WTC11 (cell line): ENCODE measurements around the gene FALEC.

ENCODE experiments used
- ATF1 ChIP-seq: sonication (generic); formaldehyde crosslinking; IDR thresholded peaks from 2 replicates; pipeline ENCODE4 v1.8.1; 2023; ENCODE audit warnings: mild to moderate bottlenecking, moderate library complexity, missing genetic modification reagents
- CREB1 ChIP-seq: sonication (generic); formaldehyde crosslinking; IDR thresholded peaks from 2 replicates; pipeline ENCODE4 v1.8.0; 2023; ENCODE audit warnings: mild to moderate bottlenecking, missing genetic modification reagents
- MXD4 ChIP-seq: fragments of 250-450 bp; sonication (Bioruptor Pico); IDR thresholded peaks from 2 replicates; pipeline ENCODE4 v1.8.0; 2021; ENCODE audit warnings: mild to moderate bottlenecking, moderate library complexity, borderline replicate concordance
- NR2C2 ChIP-seq: sonication (generic); formaldehyde crosslinking; IDR thresholded peaks from 2 replicates; pipeline ENCODE4 v1.8.0; 2022; ENCODE audit warnings: mild to moderate bottlenecking, missing genetic modification reagents
- SP1 ChIP-seq: sonication (generic); formaldehyde crosslinking; conservative IDR thresholded peaks from 2 replicates; pipeline ENCODE4 v1.8.1; 2022; ENCODE audit warnings: missing genetic modification reagents
- TF ChIP-seq, protein P1 (sequence below): sonication (generic); formaldehyde crosslinking; IDR thresholded peaks from 2 replicates; pipeline ENCODE4 v1.8.1; 2023; ENCODE audit warnings: mild to moderate bottlenecking, missing genetic modification reagents
- TF ChIP-seq, protein P2 (sequence below): sonication (generic); formaldehyde crosslinking; IDR thresholded peaks from 2 replicates; pipeline ENCODE4 v1.8.1; 2023; ENCODE audit warnings: mild to moderate bottlenecking, moderate library complexity, missing genetic modification reagents
- TF ChIP-seq, protein P3 (sequence below): fragments of 200-600 bp; IDR thresholded peaks from 2 replicates; pipeline ENCODE4 v1.8.0; 2022; ENCODE audit warnings: antibody characterized with exemption
- TF ChIP-seq, protein P4 (sequence below): sonication (generic); formaldehyde crosslinking; IDR thresholded peaks from 2 replicates; pipeline ENCODE4 v1.8.0; 2023; ENCODE audit warnings: missing genetic modification reagents

DNA sequence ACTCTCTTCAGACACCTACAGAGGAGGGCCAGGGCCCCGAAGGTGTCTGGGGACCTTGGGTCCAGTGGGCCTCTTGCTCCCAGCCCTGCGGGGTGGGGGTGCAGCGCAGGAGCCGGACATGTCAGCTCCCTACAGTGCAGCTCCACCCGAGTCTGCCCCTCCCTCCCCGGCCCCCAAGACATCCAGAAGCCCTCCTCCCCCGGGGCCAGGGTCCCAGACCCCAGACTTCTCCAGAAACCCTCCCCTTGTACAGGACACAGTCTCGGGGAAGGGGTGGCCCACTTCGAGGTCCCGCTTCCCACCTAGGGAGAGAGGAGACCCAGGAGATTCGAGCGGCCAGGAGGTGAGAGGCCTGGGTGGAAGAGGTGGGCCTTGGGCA, 37.3 kb downstream of the FALEC start:
- TF ChIP-seq SP1 (CRISPR knock-in tag): no peak
- no peak for TF ChIP-seq ATF1 (CRISPR knock-in tag)
- TF ChIP-seq, protein P1, sequence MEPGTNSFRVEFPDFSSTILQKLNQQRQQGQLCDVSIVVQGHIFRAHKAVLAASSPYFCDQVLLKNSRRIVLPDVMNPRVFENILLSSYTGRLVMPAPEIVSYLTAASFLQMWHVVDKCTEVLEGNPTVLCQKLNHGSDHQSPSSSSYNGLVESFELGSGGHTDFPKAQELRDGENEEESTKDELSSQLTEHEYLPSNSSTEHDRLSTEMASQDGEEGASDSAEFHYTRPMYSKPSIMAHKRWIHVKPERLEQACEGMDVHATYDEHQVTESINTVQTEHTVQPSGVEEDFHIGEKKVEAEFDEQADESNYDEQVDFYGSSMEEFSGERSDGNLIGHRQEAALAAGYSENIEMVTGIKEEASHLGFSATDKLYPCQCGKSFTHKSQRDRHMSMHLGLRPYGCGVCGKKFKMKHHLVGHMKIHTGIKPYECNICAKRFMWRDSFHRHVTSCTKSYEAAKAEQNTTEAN: no peak
- TF ChIP-seq NR2C2 (CRISPR knock-in tag): no peak
- no peak for TF ChIP-seq MXD4
- TF ChIP-seq CREB1: no peak
- TF ChIP-seq, protein P2, sequence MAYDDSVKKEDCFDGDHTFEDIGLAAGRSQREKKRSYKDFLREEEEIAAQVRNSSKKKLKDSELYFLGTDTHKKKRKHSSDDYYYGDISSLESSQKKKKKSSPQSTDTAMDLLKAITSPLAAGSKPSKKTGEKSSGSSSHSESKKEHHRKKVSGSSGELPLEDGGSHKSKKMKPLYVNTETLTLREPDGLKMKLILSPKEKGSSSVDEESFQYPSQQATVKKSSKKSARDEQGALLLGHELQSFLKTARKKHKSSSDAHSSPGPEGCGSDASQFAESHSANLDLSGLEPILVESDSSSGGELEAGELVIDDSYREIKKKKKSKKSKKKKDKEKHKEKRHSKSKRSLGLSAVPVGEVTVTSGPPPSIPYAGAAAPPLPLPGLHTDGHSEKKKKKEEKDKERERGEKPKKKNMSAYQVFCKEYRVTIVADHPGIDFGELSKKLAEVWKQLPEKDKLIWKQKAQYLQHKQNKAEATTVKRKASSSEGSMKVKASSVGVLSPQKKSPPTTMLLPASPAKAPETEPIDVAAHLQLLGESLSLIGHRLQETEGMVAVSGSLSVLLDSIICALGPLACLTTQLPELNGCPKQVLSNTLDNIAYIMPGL (CRISPR knock-in tag): no peak
- TF ChIP-seq, protein P3, sequence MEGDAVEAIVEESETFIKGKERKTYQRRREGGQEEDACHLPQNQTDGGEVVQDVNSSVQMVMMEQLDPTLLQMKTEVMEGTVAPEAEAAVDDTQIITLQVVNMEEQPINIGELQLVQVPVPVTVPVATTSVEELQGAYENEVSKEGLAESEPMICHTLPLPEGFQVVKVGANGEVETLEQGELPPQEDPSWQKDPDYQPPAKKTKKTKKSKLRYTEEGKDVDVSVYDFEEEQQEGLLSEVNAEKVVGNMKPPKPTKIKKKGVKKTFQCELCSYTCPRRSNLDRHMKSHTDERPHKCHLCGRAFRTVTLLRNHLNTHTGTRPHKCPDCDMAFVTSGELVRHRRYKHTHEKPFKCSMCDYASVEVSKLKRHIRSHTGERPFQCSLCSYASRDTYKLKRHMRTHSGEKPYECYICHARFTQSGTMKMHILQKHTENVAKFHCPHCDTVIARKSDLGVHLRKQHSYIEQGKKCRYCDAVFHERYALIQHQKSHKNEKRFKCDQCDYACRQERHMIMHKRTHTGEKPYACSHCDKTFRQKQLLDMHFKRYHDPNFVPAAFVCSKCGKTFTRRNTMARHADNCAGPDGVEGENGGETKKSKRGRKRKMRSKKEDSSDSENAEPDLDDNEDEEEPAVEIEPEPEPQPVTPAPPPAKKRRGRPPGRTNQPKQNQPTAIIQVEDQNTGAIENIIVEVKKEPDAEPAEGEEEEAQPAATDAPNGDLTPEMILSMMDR: no peak
- TF ChIP-seq, protein P4, sequence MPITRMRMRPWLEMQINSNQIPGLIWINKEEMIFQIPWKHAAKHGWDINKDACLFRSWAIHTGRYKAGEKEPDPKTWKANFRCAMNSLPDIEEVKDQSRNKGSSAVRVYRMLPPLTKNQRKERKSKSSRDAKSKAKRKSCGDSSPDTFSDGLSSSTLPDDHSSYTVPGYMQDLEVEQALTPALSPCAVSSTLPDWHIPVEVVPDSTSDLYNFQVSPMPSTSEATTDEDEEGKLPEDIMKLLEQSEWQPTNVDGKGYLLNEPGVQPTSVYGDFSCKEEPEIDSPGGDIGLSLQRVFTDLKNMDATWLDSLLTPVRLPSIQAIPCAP (CRISPR knock-in tag): no peak
